Measurements from ENCODE around the gene CHST1.

The CHST1 gene

GRCh38 chr11:45647786-45648185 lies 17.6 kb downstream of the CHST1 start:
- H3K4me1 Mint-ChIP-seq, result peaks cover 10% of the 10 kb centered on the region
- no peak overlapping the region for H3K27ac Mint-ChIP-seq
- H3K27me3 Mint-ChIP-seq (ENCODE audit: low read depth), result peaks cover 4% of the 10 kb centered on the region
- TF ChIP-seq CTCF (IDR thresholded peaks at IDR 0.05; ENCODE audit: unreplicated experiment in 3 of 3), result no peak
- no peaks in the 10 kb centered on the region for H3K9me3 Mint-ChIP-seq
- peaks cover 4% of the 10 kb centered on the region for H3K36me3 Mint-ChIP-seq (ENCODE audit: low read depth)
- H3K4me3 Mint-ChIP-seq, result no peak overlapping the region

DNA sequence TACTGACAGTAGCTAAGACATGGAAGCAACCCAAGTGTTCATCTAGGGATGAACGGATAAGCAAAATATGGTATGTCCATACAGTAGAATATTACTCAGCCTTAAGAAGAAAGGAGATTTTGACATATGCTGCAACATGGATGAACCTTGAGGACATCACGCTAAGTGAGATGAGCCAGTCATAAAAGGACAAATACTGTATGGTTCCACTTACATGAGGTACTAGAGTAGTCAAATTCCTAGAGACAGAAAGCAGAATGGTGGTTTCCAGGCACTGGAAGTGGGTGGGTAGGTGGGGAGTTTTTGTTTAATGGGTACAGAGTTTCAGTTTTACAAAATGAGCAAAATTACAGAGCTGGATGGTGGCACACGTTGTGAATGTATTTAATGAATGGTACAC lies 18.1 kb downstream of the CHST1 start:
- Mint-ChIP-seq H3K27me3 (ENCODE audit: low read depth) (peaks cover 4% of the 10 kb centered on the region), H3K27ac (no peak overlapping the region), H3K9me3 (no peaks in the 10 kb centered on the region), H3K36me3 (ENCODE audit: low read depth) (peaks cover 4% of the 10 kb centered on the region), H3K4me1 (peaks cover 6% of the 10 kb centered on the region), H3K4me3 (no peak overlapping the region)
- no peak for TF ChIP-seq CTCF (IDR thresholded peaks at IDR 0.05; ENCODE audit: unreplicated experiment in 3 of 3)

GRCh38 chr11:45646275-45646927 lies 19.0 kb downstream of the CHST1 start:
- H3K4me3 Mint-ChIP-seq, result no peak overlapping the region
- H3K27me3 Mint-ChIP-seq (ENCODE audit: low read depth), result peaks cover 4% of the 10 kb centered on the region
- no peak overlapping the region for H3K27ac Mint-ChIP-seq
- no peaks in the 10 kb centered on the region for H3K9me3 Mint-ChIP-seq
- peaks cover 2% of the 10 kb centered on the region for H3K4me1 Mint-ChIP-seq
- peaks cover 4% of the 10 kb centered on the region for H3K36me3 Mint-ChIP-seq (ENCODE audit: low read depth)
- no peak for TF ChIP-seq CTCF (IDR thresholded peaks at IDR 0.05; ENCODE audit: unreplicated experiment in 3 of 3)

GRCh38 chr11:45644981-45645889 lies 20.2 kb downstream of the CHST1 start:
- no peak overlapping the region for H3K4me3 Mint-ChIP-seq

GRCh38 chr11:45643598-45644260 lies 21.7 kb downstream of the CHST1 start:
- Mint-ChIP-seq H3K9me3 (peaks cover 5% of the 10 kb centered on the region), H3K36me3 (ENCODE audit: low read depth) (peaks cover 2% of the 10 kb centered on the region), H3K4me3 (no peak overlapping the region), H3K27ac (no peak overlapping the region), H3K4me1 (no peaks in the 10 kb centered on the region), H3K27me3 (ENCODE audit: low read depth) (peaks cover 9% of the 10 kb centered on the region)
- no peak for TF ChIP-seq CTCF (IDR thresholded peaks at IDR 0.05; ENCODE audit: unreplicated experiment in 3 of 3)

More at GRCh38 chr11:45644981-45645889, 20.2 kb downstream of the CHST1 start:
- H3K9me3 Mint-ChIP-seq, result no peaks in the 10 kb centered on the region
- TF ChIP-seq CTCF (IDR thresholded peaks at IDR 0.05; ENCODE audit: unreplicated experiment in 3 of 3), result no peak
- peaks cover 4% of the 10 kb centered on the region for H3K27me3 Mint-ChIP-seq (ENCODE audit: low read depth)
- peaks cover 4% of the 10 kb centered on the region for H3K36me3 Mint-ChIP-seq (ENCODE audit: low read depth)
- H3K27ac Mint-ChIP-seq, result no peak overlapping the region
- no peaks in the 10 kb centered on the region for H3K4me1 Mint-ChIP-seq

All from nephron (organoid).